Measurements from ENCODE around the gene DCAF17. TPM values are rescaled to one million over a fixed set of nuclear protein-coding genes. Genes with fewer than 3 reads are reported as not detected.

The DCAF17 gene, protein sequence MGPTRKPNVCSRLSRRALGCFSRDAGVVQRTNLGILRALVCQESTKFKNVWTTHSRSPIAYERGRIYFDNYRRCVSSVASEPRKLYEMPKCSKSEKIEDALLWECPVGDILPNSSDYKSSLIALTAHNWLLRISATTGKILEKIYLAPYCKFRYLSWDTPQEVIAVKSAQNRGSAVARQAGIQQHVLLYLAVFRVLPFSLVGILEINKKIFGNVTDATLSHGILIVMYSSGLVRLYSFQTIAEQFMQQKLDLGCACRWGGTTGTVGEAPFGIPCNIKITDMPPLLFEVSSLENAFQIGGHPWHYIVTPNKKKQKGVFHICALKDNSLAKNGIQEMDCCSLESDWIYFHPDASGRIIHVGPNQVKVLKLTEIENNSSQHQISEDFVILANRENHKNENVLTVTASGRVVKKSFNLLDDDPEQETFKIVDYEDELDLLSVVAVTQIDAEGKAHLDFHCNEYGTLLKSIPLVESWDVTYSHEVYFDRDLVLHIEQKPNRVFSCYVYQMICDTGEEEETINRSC
- total RNA-seq (10 to 100 TPM; 13.0 to 14.3 TPM), total RNA-seq (18.2 to 67.6 (median 47.3) reads per million in 172 experiments)
- 21.2 TPM for polyA plus RNA-seq (2013, experiment 1 of 2)
- polyA plus RNA-seq (2013, experiment 2 of 2) = 23.5 TPM

DNA sequence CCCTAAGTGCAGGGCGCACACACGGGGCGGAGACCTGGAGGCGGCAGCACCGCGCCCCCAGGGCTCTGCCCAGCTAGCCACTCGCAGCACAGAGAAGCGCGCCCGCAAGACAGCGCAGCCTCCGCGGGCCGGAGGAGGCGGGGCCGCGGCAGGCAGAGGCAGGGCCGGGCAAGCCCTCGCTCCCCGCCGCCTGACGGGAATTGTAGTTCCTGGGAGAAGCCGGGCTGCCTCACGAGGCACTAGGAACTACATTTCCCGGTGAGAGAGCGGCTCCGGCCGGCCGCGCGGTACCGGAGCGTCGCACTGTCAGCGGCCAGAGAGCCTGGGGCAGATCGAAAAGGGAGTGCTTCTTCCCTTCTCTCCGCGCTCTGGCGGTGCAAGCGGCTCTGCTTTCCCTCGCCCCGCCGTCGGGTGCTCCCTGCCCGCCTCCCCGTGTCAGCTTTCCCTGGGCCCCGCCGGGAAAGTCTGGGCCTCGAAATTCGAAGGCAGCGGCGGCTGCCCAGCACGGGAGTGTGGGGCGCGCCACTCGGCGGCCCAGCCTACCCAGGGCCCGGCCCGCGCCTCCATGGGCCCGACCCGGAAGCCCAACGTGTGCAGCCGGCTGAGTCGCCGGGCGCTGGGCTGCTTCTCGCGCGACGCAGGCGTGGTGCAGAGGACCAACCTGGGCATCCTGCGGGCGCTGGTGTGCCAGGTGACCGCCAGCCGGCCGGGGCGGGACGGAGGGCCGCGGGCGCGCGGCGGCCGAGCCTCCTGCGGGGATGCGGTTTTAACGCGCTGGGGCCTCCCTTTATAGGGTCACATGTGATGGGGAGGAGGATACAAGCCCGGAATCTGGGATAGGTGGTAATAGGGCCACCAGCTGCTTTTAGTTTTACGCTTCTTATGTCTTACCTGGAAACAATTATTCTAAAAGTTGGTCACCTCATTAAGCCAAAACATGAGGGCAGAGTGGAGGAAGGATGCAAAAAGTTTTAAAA, at the start of gene DCAF17:
TSS of gene DCAF17 (plus strand) at position 214 of the 977 bp plus-strand sequence. CDS start at position 566, 352 bp downstream.
- no peaks in the 10 kb centered on the region for H3K27me3 ChIP-seq (ENCODE audit: control insufficient read depth in 1 of 2, insufficient read depth in 2 of 2, low read length in 2 of 2)
- CTCF ChIA-PET = interaction anchor here (0.6 to 6.3 kb wide), 8 partner anchors 18 to 504 kb away, joined by 3 to 43 read pairs (median 4); partner anchors contain the start of gene GORASP2
- H3K4me3 ChIP-seq (ENCODE audit: low read length) = peak within 1 kb of the TSS; percentile 65
- peaks cover 64% of the 10 kb centered on the region for H3K4me1 Mint-ChIP-seq (ENCODE audit: low read depth)
- no peaks in the 10 kb centered on the region for H3K27me3 Mint-ChIP-seq
- DNase-seq (peak; percentile 84 to 97 (median 92)), ATAC-seq (ENCODE audit: poor library complexity) (peak; percentile 91)
- no peaks in the 10 kb centered on the region for H3K9me3 ChIP-seq (ENCODE audit: control insufficient read depth in 1 of 2, insufficient read depth in 1 of 2, low read length in 2 of 2)
- intact Hi-C loops (cut with DNase I, micrococcal nuclease) = loop anchor here (2.0 to 10.0 kb wide), 8 partner anchors 253 to 1740 kb away; partner anchors contain the start of genes CFAP210 (in 1 of the 2), DYNC1I2 (in 1 of the 2), GORASP2 (in 1 of the 2) and HAT1 (in 1 of the 2)
- TF ChIP-seq, protein P1, sequence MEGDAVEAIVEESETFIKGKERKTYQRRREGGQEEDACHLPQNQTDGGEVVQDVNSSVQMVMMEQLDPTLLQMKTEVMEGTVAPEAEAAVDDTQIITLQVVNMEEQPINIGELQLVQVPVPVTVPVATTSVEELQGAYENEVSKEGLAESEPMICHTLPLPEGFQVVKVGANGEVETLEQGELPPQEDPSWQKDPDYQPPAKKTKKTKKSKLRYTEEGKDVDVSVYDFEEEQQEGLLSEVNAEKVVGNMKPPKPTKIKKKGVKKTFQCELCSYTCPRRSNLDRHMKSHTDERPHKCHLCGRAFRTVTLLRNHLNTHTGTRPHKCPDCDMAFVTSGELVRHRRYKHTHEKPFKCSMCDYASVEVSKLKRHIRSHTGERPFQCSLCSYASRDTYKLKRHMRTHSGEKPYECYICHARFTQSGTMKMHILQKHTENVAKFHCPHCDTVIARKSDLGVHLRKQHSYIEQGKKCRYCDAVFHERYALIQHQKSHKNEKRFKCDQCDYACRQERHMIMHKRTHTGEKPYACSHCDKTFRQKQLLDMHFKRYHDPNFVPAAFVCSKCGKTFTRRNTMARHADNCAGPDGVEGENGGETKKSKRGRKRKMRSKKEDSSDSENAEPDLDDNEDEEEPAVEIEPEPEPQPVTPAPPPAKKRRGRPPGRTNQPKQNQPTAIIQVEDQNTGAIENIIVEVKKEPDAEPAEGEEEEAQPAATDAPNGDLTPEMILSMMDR (IDR thresholded peaks at IDR 0.05) = no peak
- H3K9me3 Mint-ChIP-seq = no peaks in the 10 kb centered on the region
- peak within 1 kb of the TSS; percentile 88 for H3K27ac Mint-ChIP-seq
- H3K4me1 ChIP-seq (ENCODE audit: insufficient read depth, low read length) = peaks cover 10% of the 10 kb centered on the region
- POLR2A ChIA-PET = interaction anchor here (0.7 to 5.1 kb wide), 11 partner anchors 18 to 505 kb away, joined by 3 to 36 read pairs (median 5); partner anchors contain the start of genes GORASP2 and TLK1
- peak within 1 kb of the TSS; percentile 94 for H3K4me3 Mint-ChIP-seq
- peaks cover 59% of the 10 kb centered on the region for H3K36me3 Mint-ChIP-seq (ENCODE audit: low read depth)
- peak within 1 kb of the TSS; percentile 93 to 96 for H3K27ac ChIP-seq (ENCODE audit: low read depth in 1 of 2, low read length in 2 of 2)
- H3K36me3 ChIP-seq (ENCODE audit: insufficient read depth, low read length) = peaks cover 17% of the 10 kb centered on the region

DNA sequence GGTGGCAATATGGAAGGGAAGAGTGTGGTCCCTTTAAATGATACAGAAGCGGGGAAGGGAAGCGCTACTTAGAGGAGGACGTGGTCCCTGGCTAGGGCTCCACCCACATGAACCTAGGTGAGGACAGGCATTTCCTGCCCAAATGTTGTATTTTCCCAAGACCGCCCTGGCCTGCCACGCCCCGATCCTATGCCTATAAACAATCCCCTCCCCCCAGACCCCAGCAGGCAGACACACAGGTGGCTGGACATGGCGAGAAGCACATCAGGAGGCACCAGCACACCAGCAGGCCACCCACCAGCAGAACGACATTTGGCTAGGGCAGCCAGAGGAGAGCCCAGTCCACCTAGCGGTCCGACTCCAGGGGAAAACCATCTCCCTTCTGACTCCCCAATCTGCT, 47.4 kb upstream of the DCAF17 start:
- no peaks in the 10 kb centered on the region for H3K4me1 ChIP-seq (ENCODE audit: insufficient read depth, low read length)
- no peaks in the 10 kb centered on the region for H3K9me3 Mint-ChIP-seq
- intact Hi-C loops (cut with DNase I, micrococcal nuclease) = no loop called here
- TF ChIP-seq, protein P1 (IDR thresholded peaks at IDR 0.05) = no peak
- H3K27ac ChIP-seq (ENCODE audit: low read depth in 1 of 2, low read length in 2 of 2) = no peak overlapping the region
- H3K4me3 ChIP-seq (ENCODE audit: low read length) = no peak overlapping the region
- H3K9me3 ChIP-seq (ENCODE audit: control insufficient read depth in 1 of 2, insufficient read depth in 1 of 2, low read length in 2 of 2) = no peaks in the 10 kb centered on the region
- peaks cover 33% of the 10 kb centered on the region for H3K36me3 Mint-ChIP-seq (ENCODE audit: low read depth)
- H3K27ac Mint-ChIP-seq = no peak overlapping the region
- ATAC-seq (ENCODE audit: poor library complexity) = no peak
- H3K4me1 Mint-ChIP-seq (ENCODE audit: low read depth) = peaks cover 8% of the 10 kb centered on the region
- no peaks in the 10 kb centered on the region for H3K27me3 ChIP-seq (ENCODE audit: control insufficient read depth in 1 of 2, insufficient read depth in 2 of 2, low read length in 2 of 2)
- CTCF ChIA-PET = no interaction called here
- H3K4me3 Mint-ChIP-seq = no peak overlapping the region
- POLR2A ChIA-PET = no interaction called here
- no peaks in the 10 kb centered on the region for H3K27me3 Mint-ChIP-seq
- no peak for DNase-seq
- H3K36me3 ChIP-seq (ENCODE audit: insufficient read depth, low read length) = no peaks in the 10 kb centered on the region

DNA sequence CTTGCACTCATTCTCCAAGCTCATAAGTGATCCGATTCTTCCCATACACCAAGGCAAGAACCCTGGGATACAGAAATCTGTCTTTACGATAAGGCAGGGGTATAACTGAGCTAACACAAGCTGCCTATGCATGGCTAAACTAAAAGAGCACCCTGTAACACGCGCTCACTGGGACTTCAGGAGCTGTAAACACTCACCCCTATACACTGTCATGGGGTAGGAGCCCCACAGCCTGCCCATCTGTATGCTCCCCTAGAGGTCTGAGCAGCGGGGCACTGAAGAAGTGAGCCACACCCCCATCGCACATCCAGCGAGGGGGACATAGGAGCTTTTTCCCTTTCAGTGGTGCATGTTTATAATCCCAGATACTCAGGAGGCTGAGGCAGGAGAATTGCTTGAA, 47.0 kb upstream of the DCAF17 start:
- no peaks in the 10 kb centered on the region for H3K4me1 ChIP-seq (ENCODE audit: insufficient read depth, low read length)
- H3K27ac ChIP-seq (ENCODE audit: low read depth in 1 of 2, low read length in 2 of 2) = no peak overlapping the region
- H3K27me3 ChIP-seq (ENCODE audit: control insufficient read depth in 1 of 2, insufficient read depth in 2 of 2, low read length in 2 of 2) = no peaks in the 10 kb centered on the region
- Mint-ChIP-seq H3K36me3 (ENCODE audit: low read depth) (peaks cover 30% of the 10 kb centered on the region), H3K9me3 (no peaks in the 10 kb centered on the region), H3K27me3 (no peaks in the 10 kb centered on the region), H3K4me1 (ENCODE audit: low read depth) (peaks cover 8% of the 10 kb centered on the region), H3K27ac (no peak overlapping the region), H3K4me3 (no peak overlapping the region)
- no peak overlapping the region for H3K4me3 ChIP-seq (ENCODE audit: low read length)
- intact Hi-C loops (cut with DNase I, micrococcal nuclease) = no loop called here
- H3K36me3 ChIP-seq (ENCODE audit: insufficient read depth, low read length) = no peaks in the 10 kb centered on the region
- H3K9me3 ChIP-seq (ENCODE audit: control insufficient read depth in 1 of 2, insufficient read depth in 1 of 2, low read length in 2 of 2) = no peaks in the 10 kb centered on the region
- ChIA-PET CTCF (no interaction called here), POLR2A (no interaction called here)
- DNase-seq = no peak
- no peak for ATAC-seq (ENCODE audit: poor library complexity)
- TF ChIP-seq, protein P1 (IDR thresholded peaks at IDR 0.05) = no peak

Data from CD4-positive, alpha-beta T cell (primary cell).